ENCODE data around the gene HEXIM1. TPM values are rescaled to one million over a fixed set of nuclear protein-coding genes. Genes with fewer than 3 reads are reported as not detected.
A peak's percentile ranks its signal among the peaks of the same experiment; 100 is the strongest.

The HEXIM1 gene
- total RNA-seq, 1 experiment from 2014 or later: 4.4 TPM

DNA sequence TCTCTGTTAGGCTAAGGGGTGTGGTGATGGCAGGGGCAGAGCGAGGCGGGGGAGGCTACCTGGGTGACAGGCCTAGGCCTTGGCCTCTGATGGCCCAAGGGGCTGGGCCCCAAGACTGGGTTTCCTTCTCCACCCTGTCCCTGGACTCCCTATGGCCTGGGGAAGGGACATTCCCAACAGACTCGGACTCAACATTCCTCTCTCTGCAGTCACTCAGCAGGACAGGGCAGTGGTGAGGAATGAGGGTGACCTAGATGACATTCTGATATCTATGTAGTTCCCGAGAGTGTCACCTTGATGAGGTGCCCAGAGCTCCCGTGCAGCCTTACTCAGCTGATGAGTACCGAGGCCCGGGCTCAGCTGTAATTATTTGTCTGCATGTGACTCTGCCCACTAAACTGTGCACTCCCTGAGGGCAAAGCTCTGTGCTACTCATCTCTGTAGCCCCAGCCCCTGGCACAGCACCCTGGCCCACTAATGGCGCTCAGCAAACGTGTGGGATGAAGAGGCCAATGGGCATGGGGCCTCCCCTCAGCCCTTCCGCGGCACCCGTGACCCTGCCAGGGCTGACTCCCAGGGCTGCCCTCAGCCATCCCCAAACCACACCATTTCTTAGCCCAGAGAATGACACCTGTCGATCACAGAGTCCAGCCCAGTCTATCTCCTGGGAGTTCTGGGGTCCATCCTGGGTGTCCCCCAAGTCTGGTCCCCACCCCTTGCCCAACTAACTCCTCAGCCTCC is 18.2 kb upstream of the HEXIM1 start:
- DNase-seq (ENCODE audit: low read depth): peak; percentile 38

DNA sequence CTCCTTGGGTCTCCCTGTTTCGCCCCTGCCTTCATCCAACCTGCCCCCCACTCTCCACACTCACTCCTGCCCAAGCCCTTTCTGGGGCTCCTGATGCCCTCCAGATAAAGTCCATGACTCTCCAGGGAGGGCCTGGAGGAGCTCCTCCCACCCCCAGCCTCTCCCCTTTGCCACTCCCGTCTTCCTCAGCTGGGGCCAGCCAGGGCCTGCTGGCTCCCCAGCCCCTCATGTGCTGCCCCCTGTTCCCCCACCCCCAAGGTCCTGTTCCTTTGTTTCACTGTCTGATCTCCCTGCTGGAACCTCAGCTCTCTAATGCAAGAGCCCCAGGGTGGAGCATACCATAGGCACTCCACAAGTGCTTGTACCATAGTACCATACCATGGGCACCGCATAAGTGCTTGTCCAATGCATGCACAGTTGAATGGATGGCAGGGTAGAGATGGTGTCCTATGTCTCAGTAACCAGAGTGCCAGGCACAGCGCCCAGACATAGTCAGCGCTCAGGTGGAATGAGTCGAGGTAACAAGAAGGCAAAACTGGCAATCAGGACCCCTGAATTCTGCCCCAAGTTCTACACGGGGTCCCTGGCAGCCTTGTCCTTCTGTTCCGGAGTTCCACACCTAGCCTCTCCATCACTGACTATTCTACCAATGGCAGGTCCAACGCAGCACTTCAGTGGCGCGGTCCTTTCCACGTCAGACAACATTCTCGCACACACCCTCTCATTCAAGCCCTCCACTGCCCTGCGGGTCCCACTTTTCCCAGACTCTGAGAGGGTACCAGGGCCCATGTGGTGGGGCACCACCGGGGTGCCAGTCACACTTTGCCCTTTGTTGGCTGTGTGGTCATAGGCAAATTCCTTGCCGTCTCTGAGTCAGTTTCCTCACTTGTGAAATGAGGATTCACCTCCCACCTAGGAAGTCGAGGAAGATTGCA is 17.3 kb upstream of the HEXIM1 start:
- DNase-seq (ENCODE audit: low read depth): no peak

DNA sequence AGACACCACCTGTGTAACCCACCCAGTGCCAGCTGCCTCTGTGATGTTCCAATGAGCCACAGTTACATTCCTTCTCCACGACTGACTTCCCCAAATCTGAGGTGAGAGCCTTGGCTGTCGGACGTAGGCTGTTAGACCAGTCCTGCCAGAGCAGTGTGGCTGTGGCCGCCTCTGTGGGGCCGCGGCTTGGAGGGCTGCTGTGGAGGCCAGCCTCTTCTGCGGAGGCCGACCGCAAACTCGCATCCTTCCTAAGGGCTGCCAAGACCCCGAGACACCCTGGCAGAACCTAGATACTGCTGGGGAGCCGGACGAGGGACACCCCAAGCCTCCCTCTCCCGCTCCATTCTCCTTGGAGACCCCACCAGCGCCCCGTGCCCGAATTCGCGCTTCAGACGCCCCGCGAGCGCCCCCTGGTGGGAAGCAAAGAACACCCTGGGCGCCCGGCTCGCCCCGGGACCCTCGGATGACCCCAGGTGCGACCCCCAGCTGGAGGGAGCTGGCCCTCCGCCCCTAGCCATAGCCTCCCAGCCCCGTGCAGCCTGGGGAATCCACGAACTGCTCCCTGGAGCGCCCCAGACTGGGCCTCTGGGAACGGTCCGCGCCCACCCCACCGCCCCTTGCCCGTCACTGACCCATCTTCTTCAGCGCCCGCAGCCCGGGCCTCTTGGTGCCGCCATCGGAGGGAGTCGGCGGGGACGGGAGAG is 16.5 kb upstream of the HEXIM1 start:
- DNase-seq (ENCODE audit: low read depth): no peak

DNA sequence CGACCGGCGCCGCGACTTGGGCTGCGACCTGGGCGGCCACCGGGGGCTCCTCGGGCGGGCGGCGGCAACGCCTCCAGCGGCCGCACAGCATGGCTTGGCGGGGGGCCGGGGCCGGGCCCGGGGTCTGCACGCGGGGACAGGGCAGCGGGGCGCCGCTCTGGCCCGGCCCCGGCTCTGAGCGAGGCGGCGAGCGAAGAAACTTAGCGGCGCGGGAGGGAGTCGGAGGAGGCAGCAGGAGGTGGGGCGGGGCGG is 16.0 kb upstream of the HEXIM1 start, which contains the start of gene PLCD3:
Gene PLCD3, minus strand, starts transcription at position 196 of the 252 bp plus-strand sequence. Its CDS starts 105 bp downstream, at position 91.
- no peak for DNase-seq (ENCODE audit: low read depth)

DNA sequence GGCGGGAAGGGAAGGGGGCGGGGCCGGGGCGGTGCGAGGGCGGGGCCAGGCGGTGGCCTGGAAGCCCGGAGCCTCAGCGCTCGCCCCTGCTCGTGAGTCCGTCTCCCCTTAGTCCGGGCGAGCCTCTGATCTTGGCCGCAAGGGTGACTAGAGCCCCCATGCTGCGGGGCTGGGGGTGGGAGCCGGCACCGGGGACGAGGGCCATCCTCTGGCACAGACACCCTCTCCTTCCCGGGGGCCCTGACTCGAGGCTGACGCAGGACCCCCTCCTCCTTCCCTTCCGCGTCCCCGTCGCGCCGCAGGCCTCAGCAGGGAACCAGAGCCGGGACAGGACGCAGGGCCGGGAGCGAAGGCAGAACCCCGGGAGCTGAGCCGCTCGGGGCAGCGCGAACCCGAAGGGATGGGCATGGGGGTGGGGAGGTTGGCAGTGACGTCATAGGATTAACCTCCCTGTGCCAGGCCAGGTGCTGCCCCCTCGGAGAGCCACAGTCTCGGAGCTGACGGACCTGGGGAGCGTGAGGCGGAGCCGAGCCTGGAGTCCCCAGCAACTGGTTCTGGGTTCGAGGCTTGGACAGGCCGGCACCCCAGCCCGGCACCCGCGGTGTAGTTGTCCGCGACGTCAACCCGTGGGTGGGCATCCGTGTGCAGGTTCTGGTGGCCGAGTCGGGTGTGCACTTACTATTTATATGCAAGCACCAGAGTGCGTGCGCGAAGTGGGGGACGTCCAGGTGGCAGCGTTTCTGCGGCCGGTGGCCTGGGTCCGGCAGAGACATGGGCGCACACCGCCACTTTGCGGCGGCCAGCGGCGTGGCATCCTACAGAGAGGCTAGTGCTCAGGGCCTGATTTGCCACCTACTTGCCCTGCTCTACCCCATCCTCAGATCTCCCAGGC is 15.5 kb upstream of the HEXIM1 start:
- peak; percentile 73 for DNase-seq (ENCODE audit: low read depth)

DNA sequence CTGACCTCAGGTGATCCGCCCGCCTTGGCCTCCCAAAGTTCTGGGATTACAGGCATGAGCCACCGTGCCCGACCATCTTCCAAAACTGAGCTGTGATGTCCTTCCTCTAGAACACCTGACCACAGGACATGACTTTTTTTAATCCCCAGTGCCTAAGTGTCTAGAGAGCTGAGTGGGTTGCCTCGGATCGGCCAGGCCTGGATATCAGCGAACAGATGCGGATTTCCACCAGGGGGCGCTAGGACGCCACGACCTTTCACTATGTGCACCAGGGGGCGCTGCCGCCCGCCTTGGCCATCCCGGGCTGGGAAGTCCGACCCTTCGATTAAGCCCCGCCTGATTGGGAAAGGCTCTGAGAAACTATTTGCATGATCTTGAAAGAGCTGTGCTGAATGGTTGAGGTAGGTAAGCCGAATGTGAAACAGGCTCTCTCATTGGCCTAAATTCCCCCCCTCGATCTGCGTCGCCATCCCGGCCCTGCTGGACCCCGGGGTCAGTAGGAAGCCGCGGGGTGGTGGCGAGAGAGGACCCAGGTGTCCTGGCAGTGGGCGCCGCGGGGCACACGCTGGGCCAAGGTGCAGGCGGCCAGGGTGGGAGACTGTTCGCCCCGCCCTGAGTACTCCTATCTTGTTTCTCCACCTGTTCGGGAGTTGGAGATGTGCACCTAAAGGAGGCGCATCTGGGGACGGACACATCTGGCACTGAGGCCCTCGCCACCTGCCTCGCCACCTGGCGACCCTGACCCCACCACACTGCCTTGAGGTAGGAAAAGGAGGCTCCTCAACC is 12.9 kb upstream of the HEXIM1 start, which contains the start of gene ACBD4:
Gene ACBD4, plus strand, starts transcription at position 496 of the 786 bp plus-strand sequence. CDS start 458 bp downstream, outside the sequence.
- peak; percentile 94 for DNase-seq (ENCODE audit: low read depth)

DNA sequence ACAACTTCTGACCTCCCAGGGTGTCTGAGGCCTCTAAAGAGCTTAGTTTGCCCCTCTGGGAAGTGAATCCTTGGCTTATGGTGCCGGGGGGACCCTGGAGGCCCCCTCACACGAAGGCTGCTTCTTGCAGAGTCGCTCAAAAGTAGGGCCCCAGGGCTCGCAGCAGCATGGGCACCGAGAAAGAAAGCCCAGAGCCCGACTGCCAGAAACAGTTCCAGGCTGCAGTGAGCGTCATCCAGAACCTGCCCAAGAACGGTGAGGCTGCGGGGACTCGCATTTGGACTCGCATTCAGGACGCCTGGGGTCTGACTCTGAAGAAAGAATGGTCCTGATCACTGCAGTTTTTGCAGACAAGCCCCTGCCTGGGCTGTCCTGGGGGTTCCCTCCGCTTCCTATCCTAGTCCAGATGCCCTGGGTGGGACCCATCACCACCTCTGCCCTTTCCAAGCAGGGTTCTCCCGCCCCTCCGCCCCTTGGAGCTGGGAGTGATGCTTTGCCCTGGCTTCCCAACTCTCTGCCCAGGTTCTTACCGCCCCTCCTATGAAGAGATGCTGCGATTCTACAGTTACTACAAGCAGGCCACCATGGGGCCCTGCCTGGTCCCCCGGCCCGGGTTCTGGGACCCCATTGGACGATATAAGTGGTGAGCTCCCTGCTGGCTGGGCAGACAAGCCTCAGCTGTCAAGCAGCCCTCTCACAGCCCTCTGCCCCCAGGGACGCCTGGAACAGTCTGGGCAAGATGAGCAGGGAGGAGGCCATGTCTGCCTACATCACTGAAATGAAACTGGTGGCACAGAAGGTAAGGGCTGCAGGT is 12.1 kb upstream of the HEXIM1 start:
- no peak for DNase-seq (ENCODE audit: low read depth)

DNA sequence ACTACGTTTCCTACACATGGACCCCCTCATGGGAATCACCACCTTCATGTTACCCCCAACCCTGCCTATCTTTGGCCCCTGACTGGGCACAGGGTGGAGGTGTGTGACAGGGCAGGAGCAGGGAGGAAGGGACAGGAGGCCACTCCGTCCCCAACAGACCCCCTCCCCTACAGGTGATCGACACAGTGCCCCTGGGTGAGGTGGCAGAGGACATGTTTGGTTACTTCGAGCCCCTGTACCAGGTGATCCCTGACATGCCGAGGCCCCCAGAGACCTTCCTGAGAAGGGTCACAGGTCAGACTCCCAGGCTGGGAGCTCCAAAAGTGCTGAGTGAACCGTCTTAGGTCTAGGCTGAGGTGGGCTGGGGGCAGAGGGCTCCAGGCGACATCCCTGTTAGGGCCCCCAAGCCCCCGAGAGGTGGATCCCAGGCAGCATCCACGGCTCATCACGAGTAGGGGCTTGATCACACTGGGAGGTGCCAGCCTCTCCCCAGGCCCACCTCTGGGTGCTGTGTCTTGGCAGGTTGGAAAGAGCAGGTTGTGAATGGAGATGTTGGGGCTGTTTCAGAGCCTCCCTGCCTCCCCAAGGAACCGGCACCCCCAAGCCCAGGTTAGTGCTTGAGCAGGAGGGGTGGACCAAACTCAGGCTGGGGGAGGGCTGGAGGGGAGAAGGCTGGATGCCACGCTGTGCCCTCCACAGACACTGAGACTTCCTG is 11.3 kb upstream of the HEXIM1 start:
- DNase-seq (ENCODE audit: low read depth): no peak

DNA sequence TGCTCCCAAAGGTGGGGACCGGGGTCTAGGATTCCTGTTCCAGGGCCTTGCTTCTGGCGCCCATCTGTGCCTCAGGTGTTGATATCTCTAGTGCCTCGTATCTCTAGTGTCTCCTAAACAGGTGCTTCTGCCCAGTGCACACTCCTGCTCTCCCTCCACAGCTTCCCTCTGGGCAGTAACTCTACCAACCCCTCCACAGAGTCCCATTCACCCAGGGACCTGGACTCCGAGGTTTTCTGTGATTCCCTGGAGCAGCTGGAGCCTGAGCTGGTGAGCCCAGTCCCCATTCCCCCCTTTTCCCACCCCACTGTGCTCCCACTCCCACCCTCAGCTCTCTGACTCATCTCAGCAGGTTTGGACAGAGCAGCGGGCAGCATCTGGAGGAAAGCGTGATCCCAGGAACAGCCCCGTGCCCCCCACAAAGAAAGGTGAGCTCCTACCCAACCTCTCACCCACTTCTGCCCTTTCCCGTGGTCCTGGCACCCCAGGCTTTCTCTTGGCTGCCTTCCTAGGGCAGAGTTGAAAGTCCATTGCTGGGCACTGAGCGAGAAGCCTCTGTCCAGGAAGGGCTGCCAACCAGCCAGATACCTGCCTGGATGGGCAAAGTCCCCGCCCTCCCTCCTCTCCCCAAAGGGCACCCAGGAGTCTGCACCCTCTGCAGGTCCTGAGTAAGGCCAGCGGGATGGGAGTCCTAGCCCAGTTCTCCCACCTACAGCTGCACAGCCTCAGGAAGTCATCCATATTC is 10.5 kb upstream of the HEXIM1 start:
- no peak for DNase-seq (ENCODE audit: low read depth)

DNA sequence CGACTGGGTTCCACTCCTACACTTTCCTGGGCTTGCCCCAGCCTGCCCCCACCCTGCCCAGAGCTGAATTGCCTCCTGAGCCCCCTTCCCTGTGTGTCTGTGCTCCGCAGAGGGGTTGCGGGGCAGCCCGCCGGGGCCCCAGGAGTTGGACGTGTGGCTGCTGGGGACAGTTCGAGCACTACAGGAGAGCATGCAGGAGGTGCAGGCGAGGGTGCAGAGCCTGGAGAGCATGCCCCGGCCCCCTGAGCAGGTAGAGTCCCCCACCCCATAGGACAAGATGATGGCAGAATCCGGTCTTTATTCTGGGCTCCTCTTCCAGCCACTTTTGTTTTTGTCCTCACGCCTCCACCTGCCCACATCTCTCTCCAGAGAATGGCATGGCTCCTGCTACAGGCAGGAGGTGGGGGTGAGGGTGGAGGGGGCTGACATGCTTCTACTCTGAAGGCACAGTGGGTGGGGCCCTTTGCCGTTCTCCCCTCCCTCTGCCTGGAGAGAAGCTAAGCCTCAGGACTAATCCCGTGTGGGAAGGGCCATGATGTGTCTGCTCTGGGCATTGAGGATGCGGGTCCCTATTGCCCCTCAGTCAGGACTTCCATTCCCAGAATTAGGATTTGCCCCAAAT is 9.3 kb upstream of the HEXIM1 start:
- no peak for DNase-seq (ENCODE audit: low read depth)

DNA sequence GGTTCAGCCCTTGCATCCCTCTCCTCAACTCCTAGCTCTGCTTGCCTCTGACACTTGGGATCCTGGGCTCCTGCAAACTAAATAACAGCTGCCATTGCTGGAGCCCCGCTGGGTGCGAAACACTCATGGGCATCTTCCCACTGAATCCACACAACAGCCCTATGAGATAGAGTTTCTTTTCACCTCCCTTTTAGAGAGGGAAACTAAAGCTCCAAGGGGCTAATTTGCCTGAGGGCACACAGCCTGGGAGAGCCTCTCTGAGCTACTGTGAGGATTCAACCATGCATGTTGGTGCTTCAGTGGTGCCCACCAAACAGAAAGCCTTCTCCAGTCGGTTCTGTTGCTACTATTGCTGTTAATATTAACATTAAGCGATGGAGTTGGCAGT is 8.7 kb upstream of the HEXIM1 start:
- no peak for DNase-seq (ENCODE audit: low read depth)

DNA sequence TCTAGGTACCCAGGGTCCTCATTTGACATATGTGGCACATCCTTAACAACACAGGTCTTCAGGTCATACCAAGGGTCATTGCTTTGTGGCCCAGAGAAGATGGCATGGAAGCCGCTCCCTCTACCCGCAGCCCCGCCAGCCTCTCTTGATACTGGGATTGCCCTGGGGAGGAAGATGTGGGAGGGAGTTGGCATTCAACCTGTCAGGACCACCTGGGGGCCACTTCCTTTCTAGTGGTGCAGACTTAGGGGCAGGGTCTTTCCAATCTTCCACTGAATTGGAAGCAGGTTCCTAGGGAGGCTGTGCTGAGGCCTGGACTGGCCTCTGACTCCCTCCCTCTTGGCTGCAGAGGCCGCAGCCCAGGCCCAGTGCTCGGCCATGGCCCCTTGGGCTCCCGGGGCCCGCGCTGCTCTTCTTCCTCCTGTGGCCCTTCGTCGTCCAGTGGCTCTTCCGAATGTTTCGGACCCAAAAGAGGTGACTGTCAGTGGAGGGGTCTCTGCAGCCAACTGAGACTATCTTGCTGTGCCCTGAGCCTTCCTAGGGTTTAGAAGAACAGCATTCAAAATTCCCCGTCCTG is 5.1 kb upstream of the HEXIM1 start:
- DNase-seq (ENCODE audit: low read depth): no peak

DNA sequence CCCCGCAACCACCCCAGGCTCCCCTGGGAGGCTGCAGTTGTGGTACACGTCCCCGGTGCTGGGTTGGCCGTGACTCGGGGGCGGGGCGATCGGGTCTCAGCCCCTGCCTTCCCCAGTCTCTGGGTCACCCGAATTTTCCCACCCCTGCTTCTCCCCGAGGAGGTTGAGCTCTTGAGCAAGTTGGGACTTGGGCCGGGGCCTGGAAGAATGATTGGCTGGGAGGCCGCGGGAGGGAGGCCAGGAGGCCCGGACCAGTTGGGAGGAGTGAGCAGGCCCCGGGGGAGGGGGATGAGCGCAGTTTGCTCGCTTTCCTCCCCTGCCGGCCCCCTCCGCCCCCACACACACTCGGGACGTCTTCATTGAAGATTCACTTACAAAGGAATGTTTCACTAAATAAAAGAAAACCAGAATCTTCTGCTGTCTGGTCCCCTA is 4.5 kb upstream of the HEXIM1 start:
- DNase-seq (ENCODE audit: low read depth): peak; percentile 56

DNA sequence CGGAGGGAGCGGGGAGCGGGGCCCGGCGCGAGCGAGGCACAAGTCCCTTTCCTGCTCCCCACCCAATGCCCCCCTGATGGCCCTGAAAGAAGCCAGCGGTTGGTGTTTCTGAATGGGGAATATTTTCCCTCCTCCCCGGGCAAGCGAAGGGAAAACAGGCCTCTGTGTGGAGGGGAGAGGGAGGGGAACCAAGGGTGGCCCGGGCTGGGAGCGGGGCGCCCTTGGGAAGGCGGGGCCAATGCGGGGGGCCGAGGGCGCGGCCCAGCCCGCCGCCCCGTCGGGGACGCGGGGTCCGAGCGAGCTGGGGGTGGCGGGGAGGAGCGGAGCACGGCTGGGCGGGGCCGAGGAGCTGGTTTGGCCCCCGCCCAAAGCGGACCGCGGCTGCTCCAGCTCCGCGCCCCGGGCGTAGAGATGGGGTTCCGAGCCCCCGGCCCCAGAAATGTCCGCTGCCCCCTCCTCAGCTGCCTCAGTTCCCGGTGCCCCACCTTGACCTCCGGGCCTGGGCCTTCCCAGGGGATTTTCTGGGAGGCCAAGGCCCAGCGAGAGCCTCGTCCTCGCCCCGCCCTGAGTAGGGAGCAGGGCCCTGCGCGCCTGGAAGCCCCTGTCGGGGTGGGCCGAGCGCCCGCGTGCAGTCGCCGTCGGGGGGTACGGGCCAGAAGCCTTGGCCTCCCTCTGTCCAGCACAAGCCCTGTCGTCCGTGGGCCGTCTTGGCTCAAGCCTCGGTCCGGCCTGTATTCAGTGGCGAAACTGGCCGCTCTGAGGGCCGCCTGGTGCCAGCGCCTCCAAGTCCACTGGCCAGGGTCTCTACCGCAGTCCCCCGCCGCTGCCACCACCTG is 3.9 kb upstream of the HEXIM1 start:
- DNase-seq (ENCODE audit: low read depth): peak; percentile 29

DNA sequence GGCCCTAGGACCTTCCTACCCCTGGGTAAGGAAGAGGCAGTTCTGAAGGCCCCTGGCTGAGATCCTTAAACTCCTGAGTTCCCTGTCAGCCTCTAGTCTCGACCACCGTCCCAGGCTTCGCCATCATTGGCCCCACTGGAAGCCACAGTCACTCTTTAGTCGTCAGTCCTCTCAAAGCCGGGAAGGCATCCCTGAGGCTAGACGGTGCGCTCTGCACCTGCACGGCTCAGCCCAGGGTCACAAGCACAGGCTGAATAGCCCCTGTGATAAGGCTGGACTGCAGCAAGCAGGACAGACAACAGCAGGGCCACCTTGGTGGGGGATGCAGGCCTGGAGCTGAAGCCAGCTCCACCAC is 3.3 kb upstream of the HEXIM1 start:
- no peak for DNase-seq (ENCODE audit: low read depth)

DNA sequence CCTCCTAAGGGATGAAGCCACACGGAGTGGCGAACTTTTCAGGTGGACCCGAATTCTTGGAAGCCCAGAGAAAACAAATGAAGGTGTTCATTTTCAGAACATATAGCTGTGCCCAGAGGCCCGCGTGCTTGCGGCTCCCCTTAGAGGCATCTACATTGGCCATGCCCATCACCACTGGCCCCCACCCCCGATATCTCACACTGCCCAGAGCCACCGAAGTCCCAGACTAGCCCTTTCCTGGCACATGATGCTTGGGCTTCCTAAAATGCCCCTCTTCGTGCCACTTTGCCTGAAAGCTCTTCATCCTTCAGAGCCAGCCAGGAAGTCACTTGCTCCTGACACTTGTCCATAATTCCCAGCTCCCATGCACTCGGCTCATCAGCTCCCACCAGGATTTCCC is 2.1 kb upstream of the HEXIM1 start:
- DNase-seq (ENCODE audit: low read depth): no peak

DNA sequence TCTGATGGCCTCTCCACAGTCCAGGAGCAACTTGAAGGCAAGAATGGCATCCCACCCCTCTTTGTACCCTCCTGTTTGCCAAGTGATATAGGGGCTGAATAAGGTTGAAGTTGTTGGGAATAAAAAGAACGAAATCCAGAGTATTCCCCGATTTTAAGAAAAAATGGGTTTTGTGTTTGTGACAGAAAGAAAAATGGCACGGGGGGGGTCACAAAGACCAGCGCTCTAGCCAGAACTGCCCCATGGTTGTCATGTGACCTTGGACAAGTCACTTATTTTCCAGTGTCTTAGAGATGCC is 1.7 kb upstream of the HEXIM1 start:
- no peak for DNase-seq (ENCODE audit: low read depth)
